HFF-Myc (cell line): ENCODE data around the gene CABYR.

Source experiments
- DNase-seq: peaks from one replicate; pipeline ENCODE4 v3.0.0-alpha.2; 2011; ENCODE audit warnings: low read depth; ENCODE audit errors: extremely low read depth
- H3K4me3 ChIP-seq: replicated peaks from 2 replicates; pipeline ENCODE4 v1.5.1; 2011; ENCODE audit warnings: low read depth, mild to moderate bottlenecking, control low read depth, low read length
- TF ChIP-seq, protein P1 (sequence below): IDR thresholded peaks from 2 replicates; pipeline ENCODE4 v1.5.1; 2012; ENCODE audit warnings: mild to moderate bottlenecking, low read depth, low read length, control low read depth; ENCODE audit errors: missing control alignments

The CABYR gene

DNA sequence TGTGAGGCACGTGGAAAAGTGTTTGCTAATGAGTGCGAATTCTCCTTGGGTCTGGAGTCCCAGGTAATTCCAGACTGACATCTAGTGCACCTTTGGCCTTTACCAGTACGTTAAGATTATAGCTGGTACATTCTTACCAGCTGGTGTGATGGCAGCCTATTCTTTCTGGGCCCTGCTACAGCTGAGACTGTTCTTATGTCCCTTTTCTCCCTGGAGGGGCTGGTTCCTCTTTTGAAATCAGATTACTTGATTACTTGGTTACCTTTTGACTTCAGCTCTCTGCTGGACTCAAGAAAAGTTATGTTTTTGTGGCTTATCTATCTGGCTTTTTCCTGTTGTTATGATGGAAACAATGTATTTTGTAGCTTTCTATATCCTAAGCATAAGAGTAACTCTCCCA lies 14.5 kb downstream of the CABYR start:
- TF ChIP-seq, protein P1, sequence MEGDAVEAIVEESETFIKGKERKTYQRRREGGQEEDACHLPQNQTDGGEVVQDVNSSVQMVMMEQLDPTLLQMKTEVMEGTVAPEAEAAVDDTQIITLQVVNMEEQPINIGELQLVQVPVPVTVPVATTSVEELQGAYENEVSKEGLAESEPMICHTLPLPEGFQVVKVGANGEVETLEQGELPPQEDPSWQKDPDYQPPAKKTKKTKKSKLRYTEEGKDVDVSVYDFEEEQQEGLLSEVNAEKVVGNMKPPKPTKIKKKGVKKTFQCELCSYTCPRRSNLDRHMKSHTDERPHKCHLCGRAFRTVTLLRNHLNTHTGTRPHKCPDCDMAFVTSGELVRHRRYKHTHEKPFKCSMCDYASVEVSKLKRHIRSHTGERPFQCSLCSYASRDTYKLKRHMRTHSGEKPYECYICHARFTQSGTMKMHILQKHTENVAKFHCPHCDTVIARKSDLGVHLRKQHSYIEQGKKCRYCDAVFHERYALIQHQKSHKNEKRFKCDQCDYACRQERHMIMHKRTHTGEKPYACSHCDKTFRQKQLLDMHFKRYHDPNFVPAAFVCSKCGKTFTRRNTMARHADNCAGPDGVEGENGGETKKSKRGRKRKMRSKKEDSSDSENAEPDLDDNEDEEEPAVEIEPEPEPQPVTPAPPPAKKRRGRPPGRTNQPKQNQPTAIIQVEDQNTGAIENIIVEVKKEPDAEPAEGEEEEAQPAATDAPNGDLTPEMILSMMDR: no peak
- DNase-seq: no peak
- H3K4me3 ChIP-seq: no peak overlapping the region

GRCh38 chr18:24157855-24158254 lies 19.0 kb downstream of the CABYR start:
- no peak overlapping the region for H3K4me3 ChIP-seq
- no peak for DNase-seq
- TF ChIP-seq, protein P1: no peak

- H3K4me3 ChIP-seq: no peak overlapping the region
- TF ChIP-seq, protein P1: no peak
- no peak for DNase-seq
Measured at GRCh38 chr18:24160086-24160485, 21.2 kb downstream of the CABYR start.

GRCh38 chr18:24161304-24161703 lies 22.4 kb downstream of the CABYR start:
- no peak overlapping the region for H3K4me3 ChIP-seq
- DNase-seq: no peak
- TF ChIP-seq, protein P1: no peak

- TF ChIP-seq, protein P1: no peak
- DNase-seq: no peak
- no peak overlapping the region for H3K4me3 ChIP-seq
Measured at GRCh38 chr18:24168496-24168895, 29.6 kb downstream of the CABYR start.

- TF ChIP-seq, protein P1: no peak
- H3K4me3 ChIP-seq: no peak overlapping the region
- no peak for DNase-seq
Measured at GRCh38 chr18:24170360-24170759, 31.5 kb downstream of the CABYR start.

- no peak for DNase-seq
- H3K4me3 ChIP-seq: no peak overlapping the region
- TF ChIP-seq, protein P1: no peak
Measured at GRCh38 chr18:24173997-24174396, 35.1 kb downstream of the CABYR start.
